ENCODE data around the gene BOC.

DNA sequence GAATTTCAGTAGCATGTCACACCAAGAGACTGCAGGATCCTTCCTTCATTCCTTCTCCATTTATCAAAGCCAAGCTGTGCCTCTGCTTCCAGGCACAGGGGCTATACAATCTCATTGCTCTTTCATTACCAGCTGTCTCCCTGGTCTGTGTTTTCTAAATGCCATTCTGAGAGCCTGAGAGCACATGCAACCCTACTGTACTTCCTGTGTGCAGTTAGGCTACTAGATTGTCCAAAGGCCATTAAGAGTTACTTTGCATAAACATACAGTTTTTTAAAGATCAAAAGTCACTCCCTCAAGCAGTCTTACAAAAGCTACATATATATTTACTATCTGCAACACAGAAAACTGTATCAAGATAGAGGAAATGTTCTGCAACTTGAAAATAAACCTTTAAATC is 119.8 kb downstream of the BOC start:
- TF ChIP-seq, protein P1, sequence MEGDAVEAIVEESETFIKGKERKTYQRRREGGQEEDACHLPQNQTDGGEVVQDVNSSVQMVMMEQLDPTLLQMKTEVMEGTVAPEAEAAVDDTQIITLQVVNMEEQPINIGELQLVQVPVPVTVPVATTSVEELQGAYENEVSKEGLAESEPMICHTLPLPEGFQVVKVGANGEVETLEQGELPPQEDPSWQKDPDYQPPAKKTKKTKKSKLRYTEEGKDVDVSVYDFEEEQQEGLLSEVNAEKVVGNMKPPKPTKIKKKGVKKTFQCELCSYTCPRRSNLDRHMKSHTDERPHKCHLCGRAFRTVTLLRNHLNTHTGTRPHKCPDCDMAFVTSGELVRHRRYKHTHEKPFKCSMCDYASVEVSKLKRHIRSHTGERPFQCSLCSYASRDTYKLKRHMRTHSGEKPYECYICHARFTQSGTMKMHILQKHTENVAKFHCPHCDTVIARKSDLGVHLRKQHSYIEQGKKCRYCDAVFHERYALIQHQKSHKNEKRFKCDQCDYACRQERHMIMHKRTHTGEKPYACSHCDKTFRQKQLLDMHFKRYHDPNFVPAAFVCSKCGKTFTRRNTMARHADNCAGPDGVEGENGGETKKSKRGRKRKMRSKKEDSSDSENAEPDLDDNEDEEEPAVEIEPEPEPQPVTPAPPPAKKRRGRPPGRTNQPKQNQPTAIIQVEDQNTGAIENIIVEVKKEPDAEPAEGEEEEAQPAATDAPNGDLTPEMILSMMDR (conservative IDR thresholded peaks at IDR 0.05; ENCODE audit: low read depth, low read length): no peak
- TF ChIP-seq CEBPB (IDR thresholded peaks at IDR 0.05; ENCODE audit: low read depth, low read length) (no peak), SMC3 (IDR thresholded peaks at IDR 0.05; ENCODE audit: low read depth, low read length) (no peak), RCOR1 (IDR thresholded peaks at IDR 0.05; ENCODE audit: insufficient replicate concordance, low read length) (no peak), POLR2A (IDR thresholded peaks at IDR 0.05; ENCODE audit: low read depth, low read length) (no peak), FOS (IDR thresholded peaks at IDR 0.05; ENCODE audit: low read depth, low read length) (no peak), RFX5 (IDR thresholded peaks at IDR 0.05; ENCODE audit: low read depth, low read length) (no peak), MXI1 (IDR thresholded peaks at IDR 0.05; ENCODE audit: borderline replicate concordance, low read depth, low read length) (no peak)
